ENCODE measurements around the gene STX19. TPM values are rescaled to one million over a fixed set of nuclear protein-coding genes. Genes with fewer than 3 reads are reported as not detected.
A peak's percentile ranks its signal among the peaks of the same experiment; 100 is the strongest.
"Not testable (repeated sequence)": the region's sequence is repeated elsewhere in the genome, so short reads cannot be mapped to it uniquely, and the experiment has no call there.

Gene STX19
- total RNA-seq, 2 experiments from 2014 or later = not detected

- ChIA-PET CTCF (interaction anchor here (1.0 to 3.1 kb wide), 9 partner anchors 9 to 62 kb away, joined by 3 to 31 read pairs (median 6); no protein-coding TSS in a partner anchor), POLR2A (interaction anchor here (0.5 to 2.4 kb wide), 19 partner anchors 9 to 89 kb away, joined by 3 to 25 read pairs (median 3); partner anchors contain the start of genes ARL13B and PROS1)
- ATAC-seq (peak; percentile 92), DNase-seq (peak; percentile 91)
- Mint-ChIP-seq H3K36me3 (ENCODE audit: low read depth) (peaks cover 50% of the 10 kb centered on the region), H3K27ac (peak within 1 kb of the TSS; percentile 98), H3K27me3 (ENCODE audit: low read depth) (no peaks in the 10 kb centered on the region), H3K4me1 (ENCODE audit: low read depth) (peaks cover 31% of the 10 kb centered on the region), H3K4me3 (peak within 1 kb of the TSS; percentile 98), H3K9me3 (ENCODE audit: insufficient read depth) (no peaks in the 10 kb centered on the region)
Observed at GRCh38 chr3:94062513-94063404, 34.4 kb upstream of the STX19 start, which contains the start of the genes DHFR2 and NSUN3. Gene DHFR2 (minus strand): TSS chr3:94062916. CDS start chr3:94061511, 1,405 bp downstream. Gene NSUN3 (plus strand): TSS chr3:94063061. CDS start chr3:94063127, 66 bp downstream.

- Mint-ChIP-seq H3K27ac (no peak overlapping the region), H3K9me3 (ENCODE audit: insufficient read depth) (no peaks in the 10 kb centered on the region), H3K4me3 (no peak overlapping the region), H3K4me1 (ENCODE audit: low read depth) (peaks cover 26% of the 10 kb centered on the region), H3K27me3 (ENCODE audit: low read depth) (no peaks in the 10 kb centered on the region), H3K36me3 (ENCODE audit: low read depth) (peaks cover 35% of the 10 kb centered on the region)
- ATAC-seq (no peak), DNase-seq (no peak)
- POLR2A ChIA-PET = no interaction called here
- CTCF ChIA-PET = interaction anchor here (3.1 kb wide), 1 partner anchor 10 kb away, joined by 17 read pairs; no protein-coding TSS in a partner anchor
Observed at GRCh38 chr3:94061297-94061696, 32.9 kb upstream of the STX19 start.

- H3K27me3 Mint-ChIP-seq (ENCODE audit: low read depth) = no peaks in the 10 kb centered on the region
- POLR2A ChIA-PET = no interaction called here
- no peaks in the 10 kb centered on the region for H3K9me3 Mint-ChIP-seq (ENCODE audit: insufficient read depth)
- H3K36me3 Mint-ChIP-seq (ENCODE audit: low read depth) = no peaks in the 10 kb centered on the region
- no peaks in the 10 kb centered on the region for H3K4me1 Mint-ChIP-seq (ENCODE audit: low read depth)
- DNase-seq = no peak
- ATAC-seq = no peak
- H3K27ac Mint-ChIP-seq = no peak overlapping the region
- no peak overlapping the region for H3K4me3 Mint-ChIP-seq
- CTCF ChIA-PET = interaction anchor here (1.0 to 2.6 kb wide), 3 partner anchors 8 to 46 kb away, joined by 3 to 10 read pairs (median 4); partner anchors contain the start of genes DHFR2 and NSUN3
Observed at GRCh38 chr3:94050546-94050945, 22.1 kb upstream of the STX19 start.

DNA sequence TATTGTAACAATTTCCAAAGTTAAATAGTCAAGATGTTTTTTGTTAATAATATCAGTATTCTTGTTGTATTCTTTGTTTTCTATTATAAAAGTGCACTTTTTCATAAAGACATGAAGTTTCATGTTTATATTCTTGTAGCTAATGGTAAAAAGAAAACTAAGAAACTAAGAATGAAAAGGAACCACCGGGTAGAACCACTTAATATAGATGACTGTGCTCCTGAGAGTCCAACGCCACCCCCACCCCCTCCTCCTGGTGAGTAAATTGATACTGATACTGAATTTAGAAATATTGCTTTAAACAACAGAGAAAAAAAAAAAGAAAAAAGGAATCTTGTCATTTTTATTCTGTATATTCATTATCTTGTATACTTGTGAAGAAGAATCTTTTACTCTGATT lies 20.9 kb upstream of the STX19 start:
- H3K27me3 Mint-ChIP-seq (ENCODE audit: low read depth) = no peaks in the 10 kb centered on the region
- no peak for DNase-seq
- no peak overlapping the region for H3K4me3 Mint-ChIP-seq
- CTCF ChIA-PET = interaction anchor here (2.6 kb wide), 1 partner anchor 14 kb away, joined by 10 read pairs; the partner anchor contains the start of genes DHFR2 and NSUN3
- H3K36me3 Mint-ChIP-seq (ENCODE audit: low read depth) = peaks cover 7% of the 10 kb centered on the region
- no peaks in the 10 kb centered on the region for H3K9me3 Mint-ChIP-seq (ENCODE audit: insufficient read depth)
- no peak for ATAC-seq
- H3K4me1 Mint-ChIP-seq (ENCODE audit: low read depth) = no peaks in the 10 kb centered on the region
- no peak overlapping the region for H3K27ac Mint-ChIP-seq
- POLR2A ChIA-PET = interaction anchor here (1.4 kb wide), 1 partner anchor 13 kb away, joined by 5 read pairs; the partner anchor contains the start of gene DHFR2

DNA sequence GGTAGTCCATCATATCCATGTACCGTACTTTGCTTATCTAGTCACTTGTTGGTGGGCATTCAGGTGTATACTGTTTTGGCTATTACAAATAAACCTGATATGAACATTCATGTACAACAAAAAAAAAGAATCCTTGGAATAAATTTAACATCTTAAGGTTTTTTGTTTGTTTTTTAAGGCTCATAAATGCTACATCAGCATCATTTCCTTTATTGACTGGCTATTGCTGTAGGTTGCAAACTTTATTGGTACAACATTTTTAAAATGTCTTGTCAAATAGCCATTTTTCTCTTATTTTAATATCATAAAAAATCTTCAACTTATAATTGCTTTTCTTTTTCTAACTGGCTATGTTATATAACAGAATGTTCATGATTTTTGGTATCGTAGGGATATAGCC lies 18.1 kb upstream of the STX19 start:
- no peak overlapping the region for H3K4me3 Mint-ChIP-seq
- peaks cover 3% of the 10 kb centered on the region for H3K9me3 Mint-ChIP-seq (ENCODE audit: insufficient read depth)
- ChIA-PET CTCF (no interaction called here), POLR2A (no interaction called here)
- DNase-seq (no peak), ATAC-seq (no peak)
- H3K36me3 Mint-ChIP-seq (ENCODE audit: low read depth) = peaks cover 15% of the 10 kb centered on the region
- H3K27me3 Mint-ChIP-seq (ENCODE audit: low read depth) = no peaks in the 10 kb centered on the region
- H3K4me1 Mint-ChIP-seq (ENCODE audit: low read depth) = no peaks in the 10 kb centered on the region
- no peak overlapping the region for H3K27ac Mint-ChIP-seq

DNA sequence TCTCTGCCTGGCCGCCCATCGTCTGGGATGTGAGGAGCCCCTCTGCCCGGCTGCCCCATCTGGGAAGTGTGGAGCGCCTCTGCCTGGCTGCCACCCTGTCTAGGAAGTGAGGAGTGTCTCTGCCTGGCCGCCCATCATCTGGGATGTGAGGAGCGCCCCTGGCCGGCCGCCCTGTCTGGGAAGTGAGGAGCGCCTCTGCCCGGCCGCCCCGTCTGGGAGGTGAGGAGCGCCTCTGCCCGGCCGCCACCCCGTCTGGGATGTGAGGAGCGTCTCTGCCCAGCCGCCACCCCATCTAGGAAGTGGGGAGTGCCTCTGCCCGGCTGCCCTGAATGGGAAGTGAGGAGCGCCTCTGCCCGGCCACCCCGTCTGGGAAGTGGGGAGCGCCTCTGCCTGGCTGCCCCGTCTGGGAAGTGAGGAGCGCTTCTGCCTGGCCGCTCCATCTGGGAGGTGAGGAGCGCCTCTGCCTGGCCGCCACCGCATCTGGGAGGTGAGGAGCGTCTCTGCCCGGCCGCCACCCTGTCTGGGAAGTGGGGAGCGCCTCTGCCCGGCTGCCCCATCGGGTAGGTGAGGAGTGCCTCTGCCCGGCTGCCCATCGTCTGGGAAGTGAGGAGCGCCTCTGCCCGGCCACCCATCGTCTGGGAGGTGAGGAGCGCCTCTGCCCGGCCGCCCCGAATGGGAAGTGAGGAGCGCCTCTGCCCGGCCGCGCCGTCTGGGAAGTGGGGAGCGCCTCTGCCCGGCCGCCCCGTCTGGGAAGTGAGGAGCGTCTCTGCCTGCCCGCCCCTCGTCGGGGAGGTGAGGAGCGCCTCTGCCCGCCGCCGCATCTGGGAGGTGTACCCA lies 15.9 kb upstream of the STX19 start:
- POLR2A ChIA-PET; ATAC-seq; H3K27me3 Mint-ChIP-seq (ENCODE audit: low read depth); CTCF ChIA-PET; DNase-seq; H3K4me1 Mint-ChIP-seq (ENCODE audit: low read depth); H3K4me3 Mint-ChIP-seq; H3K9me3 Mint-ChIP-seq (ENCODE audit: insufficient read depth): not testable (repeated sequence)
- peaks cover 15% of the 10 kb centered on the region for H3K36me3 Mint-ChIP-seq (ENCODE audit: low read depth)
- H3K27ac Mint-ChIP-seq = peak overlapping the region; percentile 80

DNA sequence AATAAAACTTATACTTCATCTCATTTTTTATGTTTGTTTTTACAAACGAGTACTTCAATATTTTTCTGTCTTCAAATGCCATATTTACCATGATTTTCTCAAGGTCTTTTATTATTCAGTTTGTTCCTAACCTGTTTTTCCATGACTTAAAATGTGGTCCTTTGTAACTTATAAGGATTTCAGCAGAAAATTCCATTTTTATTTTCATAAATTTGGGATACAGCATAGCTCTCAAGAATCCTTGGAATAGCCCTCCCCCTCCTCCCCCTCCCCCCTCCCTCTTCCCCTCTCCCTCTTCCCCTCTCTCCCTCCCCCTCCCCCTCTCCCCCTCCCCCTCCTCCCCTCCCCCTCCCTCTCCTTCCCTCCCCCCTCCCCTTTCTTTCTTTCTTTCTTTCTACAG lies 14.9 kb upstream of the STX19 start:
- Mint-ChIP-seq H3K4me1 (ENCODE audit: low read depth) (no peaks in the 10 kb centered on the region), H3K9me3 (ENCODE audit: insufficient read depth) (peaks cover 3% of the 10 kb centered on the region), H3K4me3 (peak overlapping the region; percentile 22), H3K27ac (peak overlapping the region; percentile 80), H3K27me3 (ENCODE audit: low read depth) (no peaks in the 10 kb centered on the region), H3K36me3 (ENCODE audit: low read depth) (peaks cover 15% of the 10 kb centered on the region)
- DNase-seq = no peak
- ChIA-PET CTCF (no interaction called here), POLR2A (no interaction called here)
- no peak for ATAC-seq

DNA sequence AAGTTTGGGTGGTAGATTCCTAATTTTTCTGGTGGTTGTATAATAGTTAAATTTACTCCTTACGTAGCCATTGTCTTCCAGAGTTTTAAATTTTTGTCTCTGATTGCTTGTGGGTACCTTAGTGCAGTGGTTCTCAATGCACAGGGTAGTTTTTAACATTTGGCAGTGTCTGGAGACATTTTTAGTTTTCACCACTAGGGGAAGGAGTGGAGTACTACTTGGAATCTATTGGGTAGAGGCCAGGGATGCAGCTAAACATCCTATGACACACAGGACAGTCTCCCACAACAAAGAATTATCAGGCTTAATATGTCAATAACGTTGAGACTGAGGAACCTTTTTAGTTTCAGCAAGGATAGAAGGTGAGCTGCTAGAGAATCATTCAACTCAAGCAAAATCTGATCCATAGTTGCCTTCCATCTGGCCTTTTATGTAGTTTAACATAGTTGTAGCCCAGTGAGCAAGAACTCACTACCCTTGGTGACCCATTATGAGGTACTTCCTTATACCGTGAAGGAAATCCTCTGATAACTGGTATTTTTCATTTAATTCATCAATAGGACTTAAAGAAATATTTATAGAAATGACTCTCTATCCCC lies 8.6 kb upstream of the STX19 start:
- H3K9me3 Mint-ChIP-seq (ENCODE audit: insufficient read depth) = no peaks in the 10 kb centered on the region
- ChIA-PET POLR2A (interaction anchor here (1.0 kb wide), 1 partner anchor 26 kb away, joined by 3 read pairs; the partner anchor contains the start of genes DHFR2 and NSUN3), CTCF (interaction anchor here (1.0 to 1.8 kb wide), 7 partner anchors 16 to 213 kb away, joined by 3 to 6 read pairs (median 3); partner anchors contain the start of genes DHFR2 and NSUN3)
- no peak overlapping the region for H3K27ac Mint-ChIP-seq
- H3K27me3 Mint-ChIP-seq (ENCODE audit: low read depth) = no peaks in the 10 kb centered on the region
- no peaks in the 10 kb centered on the region for H3K4me1 Mint-ChIP-seq (ENCODE audit: low read depth)
- H3K4me3 Mint-ChIP-seq = no peak overlapping the region
- ATAC-seq = no peak
- no peaks in the 10 kb centered on the region for H3K36me3 Mint-ChIP-seq (ENCODE audit: low read depth)
- no peak for DNase-seq

DNA sequence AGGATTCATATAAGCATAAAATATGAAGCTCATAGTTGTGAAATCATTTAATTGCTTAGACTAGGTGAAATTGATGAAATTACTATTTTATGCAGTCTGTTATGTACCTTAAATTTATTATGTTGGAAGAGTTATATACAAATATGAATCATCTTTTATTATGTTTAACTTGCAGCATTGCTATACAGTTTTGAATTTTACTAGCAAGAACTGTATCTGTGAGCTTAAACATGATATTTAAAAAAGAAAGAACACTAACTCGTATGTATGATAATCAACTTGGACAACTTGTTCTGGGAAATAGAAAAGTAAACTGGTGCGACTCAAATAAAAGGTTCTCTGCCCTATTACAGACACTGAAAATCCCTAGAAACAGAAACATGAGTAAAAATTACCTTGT lies 1.8 kb downstream of the STX19 start:
- CTCF ChIA-PET = no interaction called here
- H3K4me1 Mint-ChIP-seq (ENCODE audit: low read depth) = no peaks in the 10 kb centered on the region
- POLR2A ChIA-PET = no interaction called here

GRCh38 chr3:94024385-94024784 lies 4.0 kb downstream of the STX19 start:
- H3K4me3 Mint-ChIP-seq = no peak overlapping the region
- H3K9me3 Mint-ChIP-seq (ENCODE audit: insufficient read depth) = no peaks in the 10 kb centered on the region
- H3K27me3 Mint-ChIP-seq (ENCODE audit: low read depth) = no peaks in the 10 kb centered on the region
- H3K4me1 Mint-ChIP-seq (ENCODE audit: low read depth) = no peaks in the 10 kb centered on the region
- no peaks in the 10 kb centered on the region for H3K36me3 Mint-ChIP-seq (ENCODE audit: low read depth)
- CTCF ChIA-PET = no interaction called here
- no peak overlapping the region for H3K27ac Mint-ChIP-seq
- ATAC-seq = no peak
- POLR2A ChIA-PET = no interaction called here
- DNase-seq = no peak

More for the DNA sequence above, 1.8 kb downstream of the STX19 start:
- Mint-ChIP-seq H3K9me3 (ENCODE audit: insufficient read depth) (no peaks in the 10 kb centered on the region), H3K27me3 (ENCODE audit: low read depth) (no peaks in the 10 kb centered on the region), H3K27ac (no peak overlapping the region), H3K36me3 (ENCODE audit: low read depth) (peaks cover 1% of the 10 kb centered on the region), H3K4me3 (no peak overlapping the region)
- DNase-seq (no peak), ATAC-seq (no peak)

GRCh38 chr3:94020293-94020692 lies 8.1 kb downstream of the STX19 start:
- no peak for DNase-seq
- CTCF ChIA-PET = interaction anchor here (1.0 to 1.4 kb wide), 3 partner anchors 15 to 50 kb away, joined by 3 to 6 read pairs (median 3); no protein-coding TSS in a partner anchor
- Mint-ChIP-seq H3K27ac (no peak overlapping the region), H3K4me1 (ENCODE audit: low read depth) (no peaks in the 10 kb centered on the region), H3K4me3 (no peak overlapping the region), H3K9me3 (ENCODE audit: insufficient read depth) (no peaks in the 10 kb centered on the region), H3K27me3 (ENCODE audit: low read depth) (no peaks in the 10 kb centered on the region), H3K36me3 (ENCODE audit: low read depth) (no peaks in the 10 kb centered on the region)
- POLR2A ChIA-PET = no interaction called here
- no peak for ATAC-seq
